HCT116 (cell line): ENCODE measurements around the gene ASPRV1. TPM values are rescaled to one million over a fixed set of nuclear protein-coding genes. Genes with fewer than 3 reads are reported as not detected.

Experiments used
- ATAC-seq: fragments of 200-7000 bp; cut with Tn5 transposase; 2 replicates; pipeline ENCODE4 v1.9.1; 2020; ENCODE audit warnings: mild to moderate bottlenecking, moderate library complexity
- BruUV-seq: library from RNA; stranded (reverse); fragments of 400-500 nt; replicated peaks from 2 replicates; lab custom pipeline; 2021; lab: Mats Ljungman, UMichigan
- CTCF ChIA-PET: fragments of 300-600 bp; sonication (Branson Sonifier 250); formaldehyde crosslinking; loops from one replicate; lab custom pipeline; 2021; ENCODE audit warnings: antibody characterized with exemption; lab: Charles Lee
- POLR2A ChIA-PET: fragments of 300-600, 350-600 bp; sonication (Branson Sonifier 250); formaldehyde crosslinking; loops from one replicate; lab custom pipeline; 2021; ENCODE audit warnings: antibody characterized with exemption; lab: Charles Lee
- RAD21 ChIA-PET, 2 experiments: fragments of 300-600 bp; sonication (Branson Sonifier 250); formaldehyde crosslinking; loops; one replicate each; lab custom pipeline; 2023; ENCODE audit warnings: low total read pairs in 2 of 2; ENCODE audit not compliant: uncharacterized antibody in 2 of 2, unreplicated experiment in 2 of 2, low non-redundant PET in 1 of 2; lab: Charles Lee
- DNase-seq: peaks from one replicate; pipeline ENCODE4 v3.0.0-alpha.2; 2010; ENCODE audit warnings: low read depth, low spot score
- H2AFZ ChIP-seq: fragments of 200-600 bp; shearing (Covaris generic), sonication (generic); 2 replicates; pipeline ENCODE4 v1.6.1; 2017; ENCODE audit warnings: low read depth, mixed run types, mixed read lengths, antibody characterized with exemption, low read length; ENCODE audit not compliant: poor library complexity, severe bottlenecking
- H3K27ac ChIP-seq: 2 replicates; pipeline ENCODE4 v1.5.1; 2012; ENCODE audit warnings: low read depth, low read length
- H3K27me3 ChIP-seq: fragments of 200-600 bp; sonication (generic); 2 replicates; pipeline ENCODE4 v1.6.1; 2016; ENCODE audit warnings: mixed run types, low read length, mixed read lengths; ENCODE audit not compliant: insufficient read depth
- H3K36me3 ChIP-seq, 2 experiments: fragments of 200-500 bp in 1 of 2; fragments of 200-600 bp in 1 of 2; sonication (Bioruptor generic) in 1 of 2; sonication (generic) in 1 of 2; 2 replicates each; pipeline versions ENCODE4 v1.5.1 to v1.6.1; 2014 to 2016; ENCODE audit warnings: low read length in 2 of 2, inconsistent platforms in 1 of 2, mixed read lengths in 1 of 2, mixed run types in 1 of 2; ENCODE audit not compliant: insufficient read depth in 2 of 2, control insufficient read depth in 1 of 2
- H3K4me1 ChIP-seq, 2 experiments: fragments of 200-600 bp in 1 of 2; sonication (generic) in 1 of 2; 2 replicates each; pipeline versions ENCODE4 v1.5.1 to v1.6.1; 2012 to 2017; ENCODE audit warnings: low read length in 2 of 2, inconsistent platforms in 1 of 2, mild to moderate bottlenecking in 1 of 2, mixed read lengths in 1 of 2, mixed run types in 1 of 2, moderate library complexity in 1 of 2; ENCODE audit not compliant: insufficient read depth in 2 of 2, control insufficient read depth in 1 of 2
- H3K4me2 ChIP-seq: fragments of 200-600 bp; sonication (generic); 2 replicates; pipeline ENCODE4 v1.6.1; 2017; ENCODE audit warnings: mixed run types, low read length, mixed read lengths
- H3K4me3 ChIP-seq, 2 experiments: fragments of 200-600 bp in 1 of 2; sonication (generic) in 1 of 2; replicated peaks in 1 of 2; 2 replicates each; pipeline ENCODE4 v1.5.1; 2011 to 2016; ENCODE audit warnings: low read length in 2 of 2, control low read depth in 1 of 2, low read depth in 1 of 2, mild to moderate bottlenecking in 1 of 2, mixed read lengths in 1 of 2, mixed run types in 1 of 2
- H3K79me2 ChIP-seq: fragments of 200-600 bp; sonication (generic); 2 replicates; pipeline ENCODE4 v1.6.1; 2017; ENCODE audit warnings: mild to moderate bottlenecking, mixed run types, low read length, moderate library complexity, mixed read lengths; ENCODE audit not compliant: insufficient read depth
- H3K9ac ChIP-seq: fragments of 200-600 bp; sonication (generic); 2 replicates; pipeline ENCODE4 v1.6.1; 2016; ENCODE audit warnings: low read length, mixed read lengths
- H3K9me2 ChIP-seq: fragments of 200-600 bp; sonication (generic), shearing (Covaris generic); 2 replicates; pipeline ENCODE4 v1.6.1; 2017; ENCODE audit warnings: mixed run types, mild to moderate bottlenecking, moderate library complexity; ENCODE audit not compliant: insufficient read depth
- H3K9me3 ChIP-seq, 2 experiments: fragments of 200-500 bp in 1 of 2; fragments of 200-600 bp in 1 of 2; sonication (Bioruptor generic) in 1 of 2; sonication (generic) in 1 of 2; 2 replicates each; pipeline ENCODE4 v1.6.1; 2014 to 2017; ENCODE audit warnings: low read length in 2 of 2, mixed read lengths in 2 of 2, inconsistent platforms in 1 of 2, low read depth in 1 of 2, mild to moderate bottlenecking in 1 of 2, mixed run types in 1 of 2, moderate library complexity in 1 of 2; ENCODE audit not compliant: control insufficient read depth in 1 of 2, insufficient read depth in 1 of 2
- H4K20me1 ChIP-seq: fragments of 200-600 bp; sonication (generic), shearing (Covaris generic); 2 replicates; pipeline ENCODE4 v1.6.1; 2017; ENCODE audit warnings: mixed run types, mild to moderate bottlenecking, moderate library complexity; ENCODE audit not compliant: insufficient read depth
- CBX3 ChIP-seq: IDR thresholded peaks from 2 replicates; pipeline ENCODE4 v1.6.1; 2012; ENCODE audit warnings: low read depth
- CEBPB ChIP-seq: IDR thresholded peaks from 2 replicates; pipeline ENCODE4 v1.6.1; 2012; ENCODE audit warnings: low read depth
- EGR1 ChIP-seq: IDR thresholded peaks from 2 replicates; pipeline ENCODE4 v1.6.1; 2012; ENCODE audit warnings: low read depth
- EZH2 ChIP-seq: fragments of 200-600 bp; sonication (generic); IDR thresholded peaks from 2 replicates; pipeline ENCODE4 v1.6.1; 2017; ENCODE audit warnings: antibody characterized with exemption, mixed run types
- EZH2phosphoT487 ChIP-seq: fragments of 200-600 bp; IDR thresholded peaks from 2 replicates; pipeline ENCODE4 v1.6.1; 2018; ENCODE audit warnings: antibody characterized with exemption, borderline replicate concordance
- POLR2A ChIP-seq: IDR thresholded peaks from 2 replicates; pipeline ENCODE4 v1.7.0; 2011; ENCODE audit warnings: borderline replicate concordance; ENCODE audit not compliant: insufficient read depth, insufficient read length; ENCODE audit errors: extremely low read depth
- POLR2AphosphoS5 ChIP-seq: IDR thresholded peaks from 2 replicates; pipeline ENCODE4 v1.6.1; 2011; ENCODE audit warnings: mild to moderate bottlenecking, low read depth, low read length, moderate library complexity
- SIN3A ChIP-seq: IDR thresholded peaks from 2 replicates; pipeline ENCODE4 v1.6.1; 2012; ENCODE audit warnings: low read depth
- SRF ChIP-seq: IDR thresholded peaks from 2 replicates; pipeline ENCODE4 v1.6.1; 2012; ENCODE audit warnings: low read depth
- TCF7L2 ChIP-seq: IDR thresholded peaks from 2 replicates; pipeline ENCODE4 v1.7.0; 2011; ENCODE audit warnings: borderline replicate concordance, inconsistent platforms; ENCODE audit not compliant: insufficient read depth, insufficient read length; ENCODE audit errors: extremely low read depth
- YY1 ChIP-seq: IDR thresholded peaks from 2 replicates; pipeline ENCODE4 v1.6.1; 2011; ENCODE audit warnings: low read length, low read depth, moderate library complexity, mild to moderate bottlenecking; ENCODE audit not compliant: insufficient replicate concordance; ENCODE audit errors: extremely low read depth
- ZFX ChIP-seq: fragments of 450-650 bp; IDR thresholded peaks from 2 replicates; pipeline ENCODE4 v1.6.1; 2017
- ZNF274 ChIP-seq: fragments of 200-500 bp; sonication (Bioruptor generic); IDR thresholded peaks from 2 replicates; pipeline ENCODE4 v1.6.1; 2014; ENCODE audit warnings: mild to moderate bottlenecking, low read depth, low read length, inconsistent platforms
- intact Hi-C: fragments of 100-400 bp; cut with micrococcal nuclease; formaldehyde crosslinking; loops from 2 replicates; pipeline ENCODE4 v1.10.0; 2022
- total RNA-seq: library from RNA; stranded (reverse); gene quantifications from one replicate; pipeline ENCODE4 v1.2.1, GENCODE V29; 2021; ENCODE audit not compliant: unreplicated experiment
- TF ChIP-seq, protein P1 (sequence below): IDR thresholded peaks from 2 replicates; pipeline ENCODE4 v1.6.1; 2012
- TF ChIP-seq, protein P2 (sequence below): IDR thresholded peaks from 2 replicates; pipeline ENCODE4 v1.6.1; 2012
- TF ChIP-seq, protein P3 (sequence below), 3 experiments: fragments of 200-600 bp in 1 of 3; sonication (generic) in 1 of 3; IDR thresholded peaks in 2 of 3; conservative IDR thresholded peaks in 1 of 3; 2 replicates each; pipeline ENCODE4 v1.5.1; 2012 to 2017; ENCODE audit warnings: low read depth in 2 of 3, low read length in 2 of 3, antibody characterized with exemption in 1 of 3, borderline replicate concordance in 1 of 3, control low read depth in 1 of 3, mild to moderate bottlenecking in 1 of 3, mixed read lengths in 1 of 3, mixed run types in 1 of 3, moderate library complexity in 1 of 3; ENCODE audit not compliant: insufficient read depth in 1 of 3

ASPRV1 gene
- total RNA-seq, 1 experiment from 2014 or later: 1.1 TPM

DNA sequence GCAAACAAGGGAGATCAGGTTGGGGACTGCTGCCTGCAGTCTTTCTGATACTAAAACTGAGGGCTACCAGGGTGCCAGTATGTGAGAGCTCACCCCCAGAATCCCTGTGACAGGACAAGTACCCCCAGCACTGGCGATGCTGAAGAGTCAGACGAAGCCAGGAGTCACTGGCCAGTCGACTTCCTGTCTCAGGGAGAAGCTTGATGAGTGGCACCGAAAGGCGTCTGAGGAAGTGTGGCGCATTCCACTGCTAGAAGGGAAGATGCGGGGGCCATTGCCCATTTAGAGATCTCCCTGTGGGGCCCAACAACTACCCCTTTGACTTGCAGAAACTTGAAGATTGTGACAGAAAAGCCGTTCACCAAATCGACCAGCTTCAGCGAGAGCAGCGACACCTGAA is 24.5 kb downstream of the ASPRV1 start:
- Histone ChIP-seq H3K4me2 (no peak overlapping the region), H3K4me1 (peaks cover 0 to 9% of the 10 kb centered on the region in 2 experiments; a peak in 1 of 4 replicates), H3K4me3 (no peak overlapping the region), H3K9me2 (no peaks in the 10 kb centered on the region), H3K9me3 (no peaks in the 10 kb centered on the region), H3K27me3 (no peaks in the 10 kb centered on the region), H4K20me1 (no peaks in the 10 kb centered on the region), H3K79me2 (no peaks in the 10 kb centered on the region), H3K9ac (no peak overlapping the region), H3K27ac (no peak overlapping the region), H2AFZ (no peak overlapping the region), H3K36me3 (no peaks in the 10 kb centered on the region; a peak in 1 of 4 replicates)
- ChIA-PET RAD21 (no interaction called here), POLR2A (no interaction called here), CTCF (no interaction called here)
- ATAC-seq (no peak), DNase-seq (no peak)
- intact Hi-C loops: no loop called here
- no TSS peak for BruUV-seq
- no peak for TF ChIP-seq YY1
- TF ChIP-seq SRF: no peak
- TF ChIP-seq EZH2phosphoT487: no peak
- TF ChIP-seq ZNF274: no peak
- no peak for TF ChIP-seq CEBPB
- no peak for TF ChIP-seq TCF7L2
- TF ChIP-seq EZH2: no peak
- TF ChIP-seq, protein P1, sequence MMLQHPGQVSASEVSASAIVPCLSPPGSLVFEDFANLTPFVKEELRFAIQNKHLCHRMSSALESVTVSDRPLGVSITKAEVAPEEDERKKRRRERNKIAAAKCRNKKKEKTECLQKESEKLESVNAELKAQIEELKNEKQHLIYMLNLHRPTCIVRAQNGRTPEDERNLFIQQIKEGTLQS: no peak
- TF ChIP-seq EGR1: no peak
- TF ChIP-seq, protein P2, sequence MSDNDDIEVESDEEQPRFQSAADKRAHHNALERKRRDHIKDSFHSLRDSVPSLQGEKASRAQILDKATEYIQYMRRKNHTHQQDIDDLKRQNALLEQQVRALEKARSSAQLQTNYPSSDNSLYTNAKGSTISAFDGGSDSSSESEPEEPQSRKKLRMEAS: no peak
- TF ChIP-seq POLR2A: no peak
- TF ChIP-seq CBX3: no peak
- TF ChIP-seq, all 23 proteins: peak for 0

DNA sequence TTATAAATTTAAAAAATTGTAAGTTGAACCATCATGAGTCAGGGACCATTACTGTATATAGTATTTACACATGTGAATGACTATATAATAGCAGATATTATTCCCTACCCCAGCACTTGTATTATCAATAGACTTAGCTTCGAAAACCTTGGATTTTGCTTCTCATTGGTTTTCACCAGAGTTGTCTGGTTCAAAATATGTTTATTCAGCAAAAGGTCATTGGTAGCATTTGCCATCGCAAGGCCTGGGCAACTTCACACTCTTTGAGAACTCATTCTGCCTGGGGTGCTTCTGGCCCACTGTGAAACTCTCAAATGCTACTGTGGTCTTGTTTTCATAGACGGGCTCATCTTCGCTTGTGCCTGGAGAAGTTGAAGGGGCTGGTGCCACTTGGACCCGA is 26.4 kb downstream of the ASPRV1 start:
- ATAC-seq (no peak), DNase-seq (no peak)
- CTCF ChIA-PET: no interaction called here
- no peaks in the 10 kb centered on the region for H3K27me3 ChIP-seq
- intact Hi-C loops: no loop called here
- no peaks in the 10 kb centered on the region; a peak in 1 of 4 replicates for H3K36me3 ChIP-seq
- no peaks in the 10 kb centered on the region for H3K9me2 ChIP-seq
- H3K4me1 ChIP-seq: peaks cover 0 to 9% of the 10 kb centered on the region in 2 experiments; a peak in 1 of 4 replicates
- H3K27ac ChIP-seq: no peak overlapping the region
- H3K79me2 ChIP-seq: no peaks in the 10 kb centered on the region
- POLR2A ChIA-PET: no interaction called here
- RAD21 ChIA-PET: no interaction called here
- no peak overlapping the region for H3K9ac ChIP-seq
- H3K4me2 ChIP-seq: no peak overlapping the region
- no peak overlapping the region for H3K4me3 ChIP-seq
- H4K20me1 ChIP-seq: no peaks in the 10 kb centered on the region
- no TSS peak for BruUV-seq
- no peak overlapping the region for H2AFZ ChIP-seq
- H3K9me3 ChIP-seq: no peaks in the 10 kb centered on the region
- TF ChIP-seq, protein P2: no peak
- no peak for TF ChIP-seq POLR2AphosphoS5
- TF ChIP-seq, protein P3, sequence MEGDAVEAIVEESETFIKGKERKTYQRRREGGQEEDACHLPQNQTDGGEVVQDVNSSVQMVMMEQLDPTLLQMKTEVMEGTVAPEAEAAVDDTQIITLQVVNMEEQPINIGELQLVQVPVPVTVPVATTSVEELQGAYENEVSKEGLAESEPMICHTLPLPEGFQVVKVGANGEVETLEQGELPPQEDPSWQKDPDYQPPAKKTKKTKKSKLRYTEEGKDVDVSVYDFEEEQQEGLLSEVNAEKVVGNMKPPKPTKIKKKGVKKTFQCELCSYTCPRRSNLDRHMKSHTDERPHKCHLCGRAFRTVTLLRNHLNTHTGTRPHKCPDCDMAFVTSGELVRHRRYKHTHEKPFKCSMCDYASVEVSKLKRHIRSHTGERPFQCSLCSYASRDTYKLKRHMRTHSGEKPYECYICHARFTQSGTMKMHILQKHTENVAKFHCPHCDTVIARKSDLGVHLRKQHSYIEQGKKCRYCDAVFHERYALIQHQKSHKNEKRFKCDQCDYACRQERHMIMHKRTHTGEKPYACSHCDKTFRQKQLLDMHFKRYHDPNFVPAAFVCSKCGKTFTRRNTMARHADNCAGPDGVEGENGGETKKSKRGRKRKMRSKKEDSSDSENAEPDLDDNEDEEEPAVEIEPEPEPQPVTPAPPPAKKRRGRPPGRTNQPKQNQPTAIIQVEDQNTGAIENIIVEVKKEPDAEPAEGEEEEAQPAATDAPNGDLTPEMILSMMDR (IDR thresholded peaks at IDR 0.05 in 2 of 3, conservative IDR thresholded peaks at IDR 0.05 in 1 of 3; ENCODE audit: borderline replicate concordance in 1 of 3, insufficient read depth in 1 of 3, low read depth in 2 of 3, low read length in 2 of 3): no peak
- no peak for TF ChIP-seq ZNF274
- TF ChIP-seq YY1: no peak
- TF ChIP-seq POLR2A: no peak
- no peak for TF ChIP-seq ZFX
- no peak for TF ChIP-seq TCF7L2
- TF ChIP-seq SIN3A: no peak
- TF ChIP-seq SRF: no peak
- no peak for TF ChIP-seq EZH2
- no peak for TF ChIP-seq CEBPB
